GM12878 (cell line): ENCODE results near the gene ZNF816. TPM values are rescaled to one million over a fixed set of nuclear protein-coding genes. Genes with fewer than 3 reads are reported as not detected.

ENCODE experiments used
- ATAC-seq: fragments of 200-7000 bp; cut with Tn5 transposase; 3 replicates; pipeline ENCODE4 v1.9.1; 2020; ENCODE audit warnings: mild to moderate bottlenecking, moderate library complexity
- BruUV-seq: library from RNA; stranded (reverse); fragments of 400-500 nt; replicated peaks from 2 replicates; lab custom pipeline; 2021; lab: Mats Ljungman, UMichigan
- CTCF ChIA-PET: fragments of 300-600 bp; sonication (Branson Sonifier 250); formaldehyde crosslinking; extraction: SDS; loops from one replicate; lab custom pipeline; 2021; ENCODE audit warnings: inconsistent platforms; lab: Yijun Ruan, JAX
- POLR2A ChIA-PET: fragments of 350-600 bp; formaldehyde crosslinking; extraction: SDS; loops from one replicate; lab custom pipeline; 2021; ENCODE audit warnings: inconsistent platforms; lab: Charles Lee
- RAD21 ChIA-PET: fragments of 300-600 bp; sonication (Branson Sonifier 250); formaldehyde crosslinking; loops from one replicate; lab custom pipeline; 2023; ENCODE audit warnings: antibody characterized with exemption; ENCODE audit not compliant: unreplicated experiment; lab: Charles Lee
- SMC1A ChIA-PET: fragments of 300-600 bp; sonication (Branson Sonifier 250); formaldehyde crosslinking; loops from one replicate; lab custom pipeline; 2023; ENCODE audit not compliant: unreplicated experiment, uncharacterized antibody; lab: Charles Lee
- DNase-seq: peaks from one replicate; pipeline ENCODE4 v3.0.0-alpha.2; 2011; ENCODE audit warnings: low read depth, low spot score
- FAIRE-seq: peaks from 3 replicates; lab custom pipeline; 2011; peaks lifted over from hg19 to GRCh38; lab: Jason Lieb, UNC
- H2AFZ ChIP-seq: 2 replicates; pipeline ENCODE4 v1.6.0; 2011; ENCODE audit warnings: low read depth, low read length, control low read depth; ENCODE audit not compliant: control insufficient read depth
- H3K27ac ChIP-seq: 2 replicates; pipeline ENCODE4 v1.5.1; 2011; ENCODE audit warnings: control low read depth; ENCODE audit not compliant: control insufficient read depth, insufficient read depth
- H3K27me3 ChIP-seq, 2 experiments: replicated peaks in 1 of 2; 2 replicates each; pipeline versions ENCODE4 v1.6.0 to v1.6.1; 2011; ENCODE audit warnings: low read length in 1 of 2; ENCODE audit not compliant: control insufficient read depth in 2 of 2, insufficient read depth in 2 of 2
- H3K36me3 ChIP-seq, 2 experiments: 2 replicates each; pipeline ENCODE4 v1.5.1; 2011; ENCODE audit warnings: low read length in 1 of 2; ENCODE audit not compliant: control insufficient read depth in 2 of 2, insufficient read depth in 2 of 2
- H3K4me1 ChIP-seq: 2 replicates; pipeline ENCODE4 v1.6.1; 2011; ENCODE audit warnings: mild to moderate bottlenecking, low read length, moderate library complexity, mixed read lengths; ENCODE audit not compliant: control insufficient read depth, insufficient read depth
- H3K4me2 ChIP-seq: 2 replicates; pipeline ENCODE4 v1.6.0; 2011; ENCODE audit warnings: control low read depth; ENCODE audit not compliant: control insufficient read depth, insufficient read depth
- H3K4me3 ChIP-seq: fragments of 200-600 bp; sonication (generic); 2 replicates; pipeline ENCODE4 v1.5.1; 2016
- H3K79me2 ChIP-seq: 2 replicates; pipeline ENCODE4 v1.6.0; 2011; ENCODE audit warnings: low read length; ENCODE audit not compliant: control insufficient read depth, insufficient read depth
- H3K9ac ChIP-seq: 2 replicates; pipeline ENCODE4 v1.8.0; 2011; ENCODE audit warnings: low read length, control low read depth, mixed read lengths; ENCODE audit not compliant: control insufficient read depth, insufficient read depth
- H3K9me3 ChIP-seq: replicated peaks from 3 replicates; pipeline ENCODE4 v1.5.1; 2011; ENCODE audit warnings: mild to moderate bottlenecking, low read length; ENCODE audit not compliant: control insufficient read depth, insufficient read depth
- H4K20me1 ChIP-seq: 2 replicates; pipeline ENCODE4 v1.6.0; 2011; ENCODE audit not compliant: control insufficient read depth, insufficient read depth
- CUX1 ChIP-seq: IDR thresholded peaks from 2 replicates; pipeline ENCODE4 v1.6.1; 2012; ENCODE audit warnings: improper control_type of control experiment, low read depth, low read length; ENCODE audit not compliant: insufficient replicate concordance
- HDAC6 ChIP-seq: fragments of 200-600 bp; sonication (generic); IDR thresholded peaks from one replicate; pipeline ENCODE4 v1.8.0; 2017; ENCODE audit warnings: antibody characterized with exemption; ENCODE audit not compliant: unreplicated experiment
- HSF1 ChIP-seq: fragments of 150-350 bp; IDR thresholded peaks from 2 replicates; pipeline ENCODE4 v1.6.1; 2014; ENCODE audit warnings: mild to moderate bottlenecking, low read depth, low read length
- MYC ChIP-seq: IDR thresholded peaks from 2 replicates; pipeline ENCODE4 v1.6.1; 2011; ENCODE audit warnings: mild to moderate bottlenecking, low read length, moderate library complexity, inconsistent platforms; ENCODE audit not compliant: insufficient read depth, insufficient replicate concordance, insufficient read length, severe bottlenecking
- RAD51 ChIP-seq: fragments of 450-650 bp; IDR thresholded peaks from 2 replicates; pipeline ENCODE4 v1.6.1; 2016; ENCODE audit warnings: moderate library complexity, mild to moderate bottlenecking, inconsistent platforms
- RBBP5 ChIP-seq: fragments of 200-600 bp; sonication (generic); conservative IDR thresholded peaks from 2 replicates; pipeline ENCODE4 v1.6.1; 2016
- TCF12 ChIP-seq: IDR thresholded peaks from 2 replicates; pipeline ENCODE4 v1.6.1; 2011; ENCODE audit warnings: low read depth, mild to moderate bottlenecking, low read length
- WGBS: methylation state at CpG from one replicate; pipeline ENCODE4 v1.1.6; 2016; ENCODE audit warnings: low lambda C conversion rate; ENCODE audit not compliant: insufficient replicate concordance, insufficient coverage; ENCODE audit errors: missing lambda C conversion rate; 5-methylcytosine and 5-hydroxymethylcytosine counted together
- in situ Hi-C: fragments of 300-500 bp; cut with MboI; formaldehyde crosslinking; loops from 9 replicates; pipeline ENCODE4 v1.14.3; 2018; ENCODE audit warnings: mixed read lengths
- intact Hi-C: fragments of 100-400 bp; cut with micrococcal nuclease; formaldehyde crosslinking; loops from one replicate; pipeline ENCODE4 v1.14.2; 2022; ENCODE audit not compliant: unreplicated experiment
- polyA plus RNA-seq, 11 experiments: library from polyadenylated mRNA; depleted of rRNA in 4 of 11; unstranded in 6 of 11; stranded (reverse) in 5 of 11; fragments of >200 nt; fragmentation: Nextera tagmentation in 4 of 11; fragmentation: Illumina TruSeq in 1 of 11; extraction: Ambion mirVana in 4 of 11; extraction: Trizol in 1 of 11; gene quantifications; 1 replicate in 1 of 11; 2 replicates in 10 of 11; pipeline versions ENCODE4 v1.2.1 to v1.2.3, GENCODE V29; 2011 to 2016; ENCODE audit warnings: inconsistent platforms in 2 of 11, missing spikeins in 2 of 11, low read depth in 1 of 11
- total RNA-seq, 4 experiments: library from RNA; depleted of rRNA in 3 of 4; stranded (reverse); fragments of >200 nt in 3 of 4; fragmentation: Illumina TruSeq in 1 of 4; extraction: Trizol in 1 of 4; gene quantifications; 2 replicates each; pipeline versions ENCODE4 v1.2.1 to v1.2.3, GENCODE V29; 2013 to 2021

The ZNF816 gene
- total and polyA plus RNA-seq, 10 of the 15 experiments (the other 5 are each of a cell fraction or from before 2014, with no cell fraction given): 4.0 to 15.6 (median 7.5) TPM

GRCh38 chr19:52957591-52957990 lies 5.1 kb downstream of the ZNF816 start:
- no peak overlapping the region for H3K27ac ChIP-seq
- H3K9ac ChIP-seq: no peak overlapping the region
- peaks cover 3 to 24% of the 10 kb centered on the region in 2 experiments for H3K36me3 ChIP-seq
- SMC1A ChIA-PET: no interaction called here
- POLR2A ChIA-PET: no interaction called here
- no peaks in the 10 kb centered on the region for H3K27me3 ChIP-seq
- no TSS peak for BruUV-seq
- WGBS: 93% methylated on average over 8 of the region's 8 CpGs
- in situ Hi-C loops: no loop called here
- peaks cover 11% of the 10 kb centered on the region for H3K79me2 ChIP-seq
- ATAC-seq (no peak), DNase-seq (no peak), FAIRE-seq (no peak)
- peaks cover 45% of the 10 kb centered on the region for H3K9me3 ChIP-seq
- no peak overlapping the region for H3K4me3 ChIP-seq
- CTCF ChIA-PET: no interaction called here
- H4K20me1 ChIP-seq: no peaks in the 10 kb centered on the region
- intact Hi-C loops: no loop called here
- RAD21 ChIA-PET: no interaction called here
- H3K4me1 ChIP-seq: no peaks in the 10 kb centered on the region
- no peak overlapping the region for H3K4me2 ChIP-seq
- TF ChIP-seq MYC: no peak
- no peak for TF ChIP-seq HSF1
- TF ChIP-seq HDAC6: no peak
- TF ChIP-seq RAD51: no peak
- no peak overlapping the region for H2AFZ ChIP-seq

- Histone ChIP-seq H3K4me1 (no peaks in the 10 kb centered on the region), H4K20me1 (no peaks in the 10 kb centered on the region), H3K27ac (no peak overlapping the region), H3K4me3 (no peak overlapping the region), H2AFZ (no peak overlapping the region), H3K79me2 (peaks cover 5% of the 10 kb centered on the region), H3K27me3 (no peaks in the 10 kb centered on the region), H3K9me3 (peaks cover 51% of the 10 kb centered on the region), H3K36me3 (peaks cover 6 to 30% of the 10 kb centered on the region in 2 experiments), H3K4me2 (no peak overlapping the region), H3K9ac (no peak overlapping the region)
- intact Hi-C loops (no loop called here), in situ Hi-C loops (no loop called here)
- WGBS: 93% methylated on average over 10 of the region's 10 CpGs
- no peak for DNase-seq
- no TSS peak for BruUV-seq
- no peak for FAIRE-seq
- SMC1A ChIA-PET: no interaction called here
- RAD21 ChIA-PET: no interaction called here
- ATAC-seq: no peak
- POLR2A ChIA-PET: no interaction called here
- CTCF ChIA-PET: no interaction called here
- TF ChIP-seq CUX1 (no peak), TCF12 (no peak), RBBP5 (no peak), HSF1 (no peak)
Observed at GRCh38 chr19:52956917-52957316, 5.8 kb downstream of the ZNF816 start.
